GM12878 (cell line): ENCODE measurements around the gene JCHAIN. TPM values are rescaled to one million over a fixed set of nuclear protein-coding genes. Genes with fewer than 3 reads are reported as not detected.

Source experiments
- CHD2 ChIP-seq: IDR thresholded peaks from 2 replicates; pipeline ENCODE4 v1.6.1; 2011; ENCODE audit warnings: low read depth, low read length, improper control_type of control experiment, borderline replicate concordance
- E2F4 ChIP-seq: IDR thresholded peaks from 2 replicates; pipeline ENCODE4 v1.6.1; 2012; ENCODE audit warnings: low read depth, low read length, improper control_type of control experiment
- ETV6 ChIP-seq, 2 experiments: fragments of 450-650 bp in 1 of 2; IDR thresholded peaks in 1 of 2; conservative IDR thresholded peaks in 1 of 2; 2 replicates each; pipeline ENCODE4 v1.6.1; 2014; ENCODE audit warnings: antibody characterized with exemption in 1 of 2, borderline replicate concordance in 1 of 2, low read depth in 1 of 2, mild to moderate bottlenecking in 1 of 2, moderate library complexity in 1 of 2
- KDM1A ChIP-seq: fragments of 200-600 bp; sonication (generic); IDR thresholded peaks from 2 replicates; pipeline ENCODE4 v1.6.1; 2016; ENCODE audit warnings: borderline replicate concordance
- MEF2A ChIP-seq: IDR thresholded peaks from 2 replicates; pipeline ENCODE4 v1.6.1; 2011; ENCODE audit warnings: low read depth, mild to moderate bottlenecking, low read length, moderate library complexity; ENCODE audit not compliant: insufficient read depth
- MTA3 ChIP-seq: IDR thresholded peaks from 2 replicates; pipeline ENCODE4 v1.6.1; 2012; ENCODE audit warnings: low read length, inconsistent platforms, borderline replicate concordance
- SMARCA5 ChIP-seq: fragments of 450-650 bp; IDR thresholded peaks from 2 replicates; pipeline ENCODE4 v1.6.1; 2017; ENCODE audit warnings: mild to moderate bottlenecking
- SRF ChIP-seq, 2 experiments: IDR thresholded peaks; 2 replicates each; pipeline ENCODE4 v1.6.1; 2011; ENCODE audit warnings: low read depth in 2 of 2, low read length in 2 of 2, mild to moderate bottlenecking in 1 of 2, moderate library complexity in 1 of 2
- ZNF687 ChIP-seq: fragments of 450-650 bp; IDR thresholded peaks from 2 replicates; pipeline ENCODE4 v1.6.1; 2017; ENCODE audit warnings: mild to moderate bottlenecking, moderate library complexity
- polyA plus RNA-seq, 11 experiments: library from polyadenylated mRNA; depleted of rRNA in 4 of 11; unstranded in 6 of 11; stranded (reverse) in 5 of 11; fragments of >200 nt; fragmentation: Nextera tagmentation in 4 of 11; fragmentation: Illumina TruSeq in 1 of 11; extraction: Ambion mirVana in 4 of 11; extraction: Trizol in 1 of 11; gene quantifications; 1 replicate in 1 of 11; 2 replicates in 10 of 11; pipeline versions ENCODE4 v1.2.1 to v1.2.3, GENCODE V29; 2011 to 2016; ENCODE audit warnings: inconsistent platforms in 2 of 11, missing spikeins in 2 of 11, low read depth in 1 of 11
- total RNA-seq, 4 experiments: library from RNA; depleted of rRNA in 3 of 4; stranded (reverse); fragments of >200 nt in 3 of 4; fragmentation: Illumina TruSeq in 1 of 4; extraction: Trizol in 1 of 4; gene quantifications; 2 replicates each; pipeline versions ENCODE4 v1.2.1 to v1.2.3, GENCODE V29; 2013 to 2021

Gene JCHAIN
- total and polyA plus RNA-seq, 10 of the 15 experiments (the other 5 are each of a cell fraction or from before 2014, with no cell fraction given): 188 to 1,045 (median 486) TPM

- TF ChIP-seq ZNF687: no peak
- TF ChIP-seq SMARCA5: no peak
- no peak for TF ChIP-seq KDM1A
- no peak for TF ChIP-seq SRF (IDR thresholded peaks at IDR 0.05; ENCODE audit: low read depth in 2 of 2, low read length in 2 of 2)
- TF ChIP-seq MEF2A: no peak
- no peak for TF ChIP-seq CHD2
- TF ChIP-seq ETV6 (conservative IDR thresholded peaks at IDR 0.05 in 1 of 2, IDR thresholded peaks at IDR 0.05 in 1 of 2; ENCODE audit: borderline replicate concordance in 1 of 2, low read depth in 1 of 2): no peak
- TF ChIP-seq MTA3: no peak
- no peak for TF ChIP-seq E2F4
Observed at GRCh38 chr4:70619778-70620177, 46.5 kb downstream of the JCHAIN start (continued).
